Central memory CD8-positive, alpha-beta T cell (primary cell): Measurements from ENCODE around the gene MTHFD2L.

Experiments
- ATAC-seq: fragments of 150-1000 bp; cut with Tn5 transposase; replicated peaks from 2 replicates; pipeline ENCODE4 v1.10.0; 2022; ENCODE audit warnings: mild to moderate bottlenecking, moderate FRiP score, moderate number of reproducible peaks; ENCODE audit not compliant: poor library complexity, severe bottlenecking; ENCODE audit errors: extremely low read depth
- DNase-seq, 2 donors: peaks; one replicate each; pipeline ENCODE4 v3.0.0; 2021; ENCODE audit warnings: low spot score in 2 of 2
- H3K27ac Mint-ChIP-seq: one replicate; pipeline ENCODE4 v1.8.0; 2022; ENCODE audit warnings: low read depth, mild to moderate bottlenecking, moderate library complexity, mixed read lengths
- H3K27me3 Mint-ChIP-seq: one replicate; pipeline ENCODE4 v1.8.0; 2022; ENCODE audit warnings: mixed read lengths
- H3K36me3 Mint-ChIP-seq: one replicate; pipeline ENCODE4 v1.8.0; 2022; ENCODE audit warnings: mild to moderate bottlenecking, moderate library complexity, mixed read lengths; ENCODE audit not compliant: insufficient read depth
- H3K4me1 Mint-ChIP-seq: one replicate; pipeline ENCODE4 v1.8.0; 2022; ENCODE audit warnings: mixed read lengths
- H3K4me3 Mint-ChIP-seq: one replicate; pipeline ENCODE4 v1.8.0; 2022; ENCODE audit warnings: mild to moderate bottlenecking, moderate library complexity, mixed read lengths
- H3K9me3 Mint-ChIP-seq: one replicate; pipeline ENCODE4 v1.8.0; 2022; ENCODE audit warnings: mixed read lengths

The MTHFD2L gene

GRCh38 chr4:74175379-74175778 is 17.5 kb downstream of the MTHFD2L start:
- Mint-ChIP-seq H3K4me3 (no peak overlapping the region), H3K4me1 (no peaks in the 10 kb centered on the region), H3K27ac (no peak overlapping the region), H3K36me3 (no peaks in the 10 kb centered on the region), H3K27me3 (no peaks in the 10 kb centered on the region), H3K9me3 (no peaks in the 10 kb centered on the region)
- DNase-seq, result no peak
- ATAC-seq, result no peak

DNA sequence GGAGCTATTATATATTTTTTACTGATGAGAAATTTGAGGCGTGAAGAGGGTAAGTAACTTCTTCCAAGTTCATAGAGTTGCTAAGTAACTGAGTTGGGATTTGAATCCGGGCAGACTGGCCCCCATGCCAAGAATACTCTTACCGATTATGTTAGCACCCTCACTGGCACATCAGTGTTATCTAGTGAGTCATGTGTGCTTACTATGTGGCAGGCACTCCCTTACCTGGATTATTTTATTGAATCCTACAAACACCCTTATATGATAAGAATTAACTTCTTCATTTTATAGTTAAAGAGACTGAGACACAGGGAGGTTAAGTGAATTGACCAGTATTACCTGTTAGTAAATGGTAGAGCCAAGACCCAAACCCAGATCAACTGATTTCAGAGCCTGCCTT is 20.9 kb downstream of the MTHFD2L start:
- no peaks in the 10 kb centered on the region for H3K4me1 Mint-ChIP-seq
- no peaks in the 10 kb centered on the region for H3K27me3 Mint-ChIP-seq
- no peak for DNase-seq
- no peak overlapping the region for H3K4me3 Mint-ChIP-seq
- ATAC-seq, result no peak
- no peaks in the 10 kb centered on the region for H3K9me3 Mint-ChIP-seq
- no peaks in the 10 kb centered on the region for H3K36me3 Mint-ChIP-seq
- H3K27ac Mint-ChIP-seq, result no peak overlapping the region

DNA sequence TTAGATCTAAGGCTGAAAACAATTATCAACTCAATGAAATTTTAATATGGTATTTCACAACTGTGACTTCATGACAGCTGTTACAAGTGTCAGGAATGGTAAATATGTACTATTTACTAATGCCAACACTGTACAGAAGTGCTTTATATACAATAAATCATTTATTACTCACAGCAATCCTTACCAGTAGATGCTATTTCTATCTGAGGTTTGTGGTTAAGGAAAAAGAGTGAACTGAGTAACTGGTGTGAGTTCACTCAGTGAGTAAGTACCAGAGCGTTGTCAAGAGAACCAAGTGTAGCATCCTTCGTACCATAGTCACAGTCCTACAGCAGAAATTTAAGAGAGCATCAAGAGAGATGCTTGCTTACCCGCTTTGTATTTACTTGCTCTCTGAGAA is 23.3 kb downstream of the MTHFD2L start:
- ATAC-seq (no peak), DNase-seq (no peak)
- no peak overlapping the region for H3K27ac Mint-ChIP-seq

DNA sequence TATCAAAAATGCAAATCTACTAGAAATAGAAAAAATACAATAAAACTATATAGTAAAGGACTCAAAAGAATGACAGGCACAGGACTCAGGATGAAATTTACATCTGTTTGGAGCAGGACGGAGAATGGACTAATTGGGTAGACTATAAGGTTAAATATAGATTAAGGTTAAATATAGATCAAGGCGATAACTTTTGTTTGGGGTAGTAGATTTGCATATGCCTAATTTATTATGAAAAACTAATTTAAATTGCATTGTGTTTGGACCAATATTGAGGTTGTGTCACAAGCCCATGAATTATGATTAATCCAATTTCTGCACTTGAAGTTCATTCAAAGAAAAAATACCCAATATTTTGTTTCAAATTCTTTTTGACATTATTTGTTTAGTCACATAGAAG is 31.0 kb downstream of the MTHFD2L start:
- Mint-ChIP-seq H3K36me3 (no peaks in the 10 kb centered on the region), H3K9me3 (no peaks in the 10 kb centered on the region), H3K27ac (no peak overlapping the region), H3K4me3 (no peak overlapping the region), H3K4me1 (no peaks in the 10 kb centered on the region), H3K27me3 (no peaks in the 10 kb centered on the region)
- DNase-seq (no peak), ATAC-seq (no peak)

More for the DNA sequence above, 23.3 kb downstream of the MTHFD2L start:
- Mint-ChIP-seq H3K9me3 (no peaks in the 10 kb centered on the region), H3K4me3 (no peak overlapping the region), H3K36me3 (no peaks in the 10 kb centered on the region), H3K27me3 (no peaks in the 10 kb centered on the region), H3K4me1 (no peaks in the 10 kb centered on the region)

- peak; percentile 58 for ATAC-seq
These were observed 31.6 kb downstream of the MTHFD2L start for GRCh38 chr4:74189331-74190043.

DNA sequence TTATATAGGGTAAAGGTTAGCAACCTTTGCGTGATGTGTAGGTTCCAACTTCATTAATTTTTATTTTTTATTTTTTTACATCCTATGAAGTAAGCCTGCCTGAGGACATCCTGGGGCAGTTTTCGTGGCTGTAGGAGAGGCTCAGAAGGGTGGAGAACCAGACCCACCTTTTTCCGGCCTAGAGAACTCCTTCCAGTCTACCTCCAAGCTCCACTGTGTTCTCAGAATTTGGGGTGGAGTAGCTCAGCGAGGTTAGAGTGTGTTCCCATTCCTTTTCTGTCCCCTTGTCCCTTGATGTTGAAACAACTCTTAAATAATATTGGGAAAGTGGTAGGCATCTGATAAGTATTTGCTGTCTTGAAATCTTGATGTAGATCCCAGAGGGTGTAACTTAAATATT is 32.4 kb downstream of the MTHFD2L start:
- Mint-ChIP-seq H3K4me3 (no peak overlapping the region), H3K4me1 (no peaks in the 10 kb centered on the region), H3K27ac (no peak overlapping the region), H3K9me3 (no peaks in the 10 kb centered on the region), H3K36me3 (no peaks in the 10 kb centered on the region), H3K27me3 (no peaks in the 10 kb centered on the region)
- DNase-seq (no peak), ATAC-seq (no peak)

More at GRCh38 chr4:74189331-74190043, 31.6 kb downstream of the MTHFD2L start:
- no peaks in the 10 kb centered on the region for H3K4me1 Mint-ChIP-seq
- DNase-seq, result no peak
- no peak overlapping the region for H3K27ac Mint-ChIP-seq
- H3K36me3 Mint-ChIP-seq, result no peaks in the 10 kb centered on the region
- no peaks in the 10 kb centered on the region for H3K27me3 Mint-ChIP-seq
- H3K9me3 Mint-ChIP-seq, result no peaks in the 10 kb centered on the region
- H3K4me3 Mint-ChIP-seq, result no peak overlapping the region

GRCh38 chr4:74190919-74191397 is 33.0 kb downstream of the MTHFD2L start:
- no peaks in the 10 kb centered on the region for H3K36me3 Mint-ChIP-seq
- H3K27ac Mint-ChIP-seq, result no peak overlapping the region
- no peaks in the 10 kb centered on the region for H3K4me1 Mint-ChIP-seq
- ATAC-seq (no peak), DNase-seq (no peak)
- H3K27me3 Mint-ChIP-seq, result no peaks in the 10 kb centered on the region
- H3K9me3 Mint-ChIP-seq, result no peaks in the 10 kb centered on the region
- no peak overlapping the region for H3K4me3 Mint-ChIP-seq

GRCh38 chr4:74197080-74197479 is 39.2 kb downstream of the MTHFD2L start:
- no peak overlapping the region for H3K4me3 Mint-ChIP-seq
- DNase-seq (no peak), ATAC-seq (no peak)
- H3K27me3 Mint-ChIP-seq, result no peaks in the 10 kb centered on the region
- H3K27ac Mint-ChIP-seq, result no peak overlapping the region
- H3K9me3 Mint-ChIP-seq, result no peaks in the 10 kb centered on the region
- no peaks in the 10 kb centered on the region for H3K36me3 Mint-ChIP-seq
- H3K4me1 Mint-ChIP-seq, result no peaks in the 10 kb centered on the region

DNA sequence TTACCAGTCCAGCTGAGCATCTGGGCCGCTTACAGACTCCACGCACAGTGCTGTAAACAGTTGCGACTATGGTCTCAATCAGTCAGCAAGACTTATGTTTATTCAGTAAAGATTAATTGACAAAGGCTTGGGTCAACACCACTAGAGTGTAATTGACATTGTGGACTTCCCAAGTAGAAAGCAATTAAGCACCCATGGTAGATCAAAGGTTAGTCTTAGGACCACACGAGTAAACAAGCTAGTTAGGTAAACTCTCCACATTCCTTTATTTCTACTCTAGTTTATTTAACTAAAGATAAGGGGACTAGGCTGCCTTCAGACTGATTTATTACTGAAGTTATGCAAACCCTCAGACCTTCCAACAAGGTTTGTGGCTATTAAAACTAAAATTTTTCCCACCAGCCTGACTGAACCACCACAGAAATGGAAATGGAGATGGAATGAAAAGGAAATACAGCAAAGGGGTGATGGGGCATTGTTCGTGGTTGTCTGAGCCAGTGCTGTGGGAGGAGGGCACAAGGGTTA is 44.2 kb downstream of the MTHFD2L start:
- Mint-ChIP-seq H3K36me3 (no peaks in the 10 kb centered on the region), H3K27me3 (no peaks in the 10 kb centered on the region), H3K9me3 (no peaks in the 10 kb centered on the region), H3K27ac (no peak overlapping the region), H3K4me1 (no peaks in the 10 kb centered on the region), H3K4me3 (no peak overlapping the region)
- ATAC-seq (no peak), DNase-seq (no peak)

- Mint-ChIP-seq H3K9me3 (no peaks in the 10 kb centered on the region), H3K4me1 (no peaks in the 10 kb centered on the region)
- no peak for ATAC-seq
These were observed 45.5 kb downstream of the MTHFD2L start for GRCh38 chr4:74203467-74203866.

DNA sequence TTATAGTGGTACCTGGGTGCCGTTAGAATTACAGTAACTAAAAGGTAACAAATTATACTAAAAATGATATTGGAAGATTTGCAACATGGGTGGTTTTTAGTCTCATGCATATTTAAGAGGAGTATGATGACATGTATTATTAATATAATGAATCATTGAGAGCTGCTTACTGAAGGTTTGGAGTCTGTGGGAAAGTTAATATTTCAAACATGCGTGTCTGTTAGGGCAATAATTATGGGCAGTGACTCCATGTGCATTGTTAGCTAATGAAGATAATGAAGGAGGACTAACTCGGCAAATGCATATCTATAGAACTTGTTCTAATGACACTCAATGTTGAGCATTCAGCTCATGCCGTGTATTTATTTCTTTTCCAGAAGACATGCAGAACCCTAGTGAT is 47.1 kb downstream of the MTHFD2L start:
- no peaks in the 10 kb centered on the region for H3K4me1 Mint-ChIP-seq
- no peaks in the 10 kb centered on the region for H3K36me3 Mint-ChIP-seq
- H3K9me3 Mint-ChIP-seq, result no peaks in the 10 kb centered on the region
- no peak overlapping the region for H3K4me3 Mint-ChIP-seq
- no peaks in the 10 kb centered on the region for H3K27me3 Mint-ChIP-seq
- DNase-seq, result no peak
- H3K27ac Mint-ChIP-seq, result no peak overlapping the region
- ATAC-seq, result no peak

More at GRCh38 chr4:74203467-74203866, 45.5 kb downstream of the MTHFD2L start:
- no peak overlapping the region for H3K27ac Mint-ChIP-seq
- H3K4me3 Mint-ChIP-seq, result no peak overlapping the region
- H3K27me3 Mint-ChIP-seq, result no peaks in the 10 kb centered on the region
- no peak for DNase-seq
- H3K36me3 Mint-ChIP-seq, result no peaks in the 10 kb centered on the region

DNA sequence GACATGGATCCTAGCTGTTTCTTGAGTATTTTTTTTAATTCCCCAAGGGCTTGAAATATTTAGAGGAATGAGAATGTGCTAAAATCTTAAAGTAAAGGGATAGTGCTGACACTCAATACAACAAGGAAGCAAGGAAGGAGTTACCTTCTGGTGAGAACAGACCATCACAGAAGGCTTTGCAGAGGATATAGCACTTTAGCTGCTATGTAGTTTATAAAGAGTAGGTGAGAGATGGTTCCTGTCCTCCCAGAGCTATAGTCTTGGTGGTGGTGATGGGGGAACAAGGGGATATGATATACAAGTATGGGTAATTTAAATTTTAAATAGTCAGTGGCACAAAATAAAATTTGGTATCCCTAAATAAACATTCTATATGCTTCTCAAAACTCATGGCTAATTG is 47.6 kb downstream of the MTHFD2L start:
- Mint-ChIP-seq H3K9me3 (no peaks in the 10 kb centered on the region), H3K27ac (no peak overlapping the region), H3K27me3 (no peaks in the 10 kb centered on the region), H3K4me1 (no peaks in the 10 kb centered on the region), H3K36me3 (no peaks in the 10 kb centered on the region), H3K4me3 (no peak overlapping the region)
- ATAC-seq, result no peak
- no peak for DNase-seq

DNA sequence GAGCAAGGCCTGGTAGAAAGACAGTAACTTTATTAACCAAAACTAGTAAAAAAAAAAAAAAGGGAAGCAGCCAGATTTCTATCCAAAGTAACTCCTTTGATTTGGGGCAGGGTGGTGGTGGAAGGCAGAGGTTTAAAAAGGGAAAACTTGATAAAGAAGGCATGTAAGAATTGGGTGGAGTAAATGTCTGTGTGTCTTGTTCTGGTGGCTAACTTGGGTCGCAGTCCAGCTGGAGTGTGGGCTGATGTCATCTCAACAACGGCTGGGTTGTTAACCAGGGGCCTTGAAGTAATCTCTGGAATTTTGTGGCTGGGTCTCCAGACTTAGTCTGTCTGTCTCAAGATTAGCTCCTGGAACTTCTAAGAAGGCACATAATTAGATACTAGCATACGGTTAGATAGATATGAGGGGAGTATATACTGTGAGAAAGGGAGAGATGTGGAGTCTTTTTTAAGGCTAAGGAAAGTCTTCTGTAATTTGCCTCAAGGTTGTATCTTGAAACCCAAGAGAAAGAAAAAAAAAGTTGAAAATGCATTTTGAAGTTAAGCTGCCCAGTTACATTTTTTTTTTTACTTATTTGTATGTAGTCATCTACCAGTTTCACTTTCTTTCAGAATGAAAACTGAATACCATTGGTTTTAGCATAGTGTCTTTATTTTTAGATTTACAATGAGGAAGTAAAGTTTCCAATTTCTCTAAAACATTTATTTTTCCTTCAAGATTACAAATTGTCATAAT is 48.3 kb downstream of the MTHFD2L start:
- ATAC-seq, result no peak
- H3K4me3 Mint-ChIP-seq, result no peak overlapping the region

More for the DNA sequence above, 48.3 kb downstream of the MTHFD2L start:
- Mint-ChIP-seq H3K27me3 (no peaks in the 10 kb centered on the region), H3K27ac (no peak overlapping the region), H3K36me3 (no peaks in the 10 kb centered on the region), H3K9me3 (no peaks in the 10 kb centered on the region), H3K4me1 (no peaks in the 10 kb centered on the region)
- no peak for DNase-seq
